Osteocyte (in vitro differentiated cells): ENCODE data around the gene CDA. TPM values are rescaled to one million over a fixed set of nuclear protein-coding genes. Genes with fewer than 3 reads are reported as not detected.

Experiments used
- DNase-seq: peaks from one replicate; pipeline ENCODE4 v3.0.0; 2021; ENCODE audit warnings: mixed read lengths; ENCODE audit not compliant: unreplicated experiment; ENCODE audit errors: extremely low spot score
- H3K27ac Mint-ChIP-seq: one replicate; pipeline ENCODE4 v1.8.0; 2021; ENCODE audit warnings: mild to moderate bottlenecking, mixed read lengths; ENCODE audit not compliant: unreplicated experiment
- H3K27me3 Mint-ChIP-seq: one replicate; pipeline ENCODE4 v1.8.0; 2021; ENCODE audit warnings: mixed read lengths; ENCODE audit not compliant: unreplicated experiment
- H3K36me3 Mint-ChIP-seq: one replicate; pipeline ENCODE4 v1.8.0; 2021; ENCODE audit warnings: mixed read lengths; ENCODE audit not compliant: unreplicated experiment
- H3K4me1 Mint-ChIP-seq: one replicate; pipeline ENCODE4 v1.8.0; 2021; ENCODE audit warnings: mixed read lengths; ENCODE audit not compliant: unreplicated experiment
- H3K4me3 Mint-ChIP-seq: one replicate; pipeline ENCODE4 v1.8.0; 2021; ENCODE audit warnings: mild to moderate bottlenecking, moderate library complexity, mixed read lengths; ENCODE audit not compliant: unreplicated experiment
- H3K9me3 Mint-ChIP-seq: one replicate; pipeline ENCODE4 v1.8.0; 2021; ENCODE audit warnings: mixed read lengths; ENCODE audit not compliant: unreplicated experiment
- total RNA-seq: library from RNA; stranded (reverse); gene quantifications from 2 replicates; pipeline ENCODE4 v1.2.1, GENCODE V29; 2021
- TF ChIP-seq, protein P1 (sequence below): fragments of 200-600 bp; sonication (generic); IDR thresholded peaks from 2 replicates; pipeline ENCODE4 v1.5.0; 2021; ENCODE audit warnings: antibody characterized with exemption, mild to moderate bottlenecking, moderate library complexity

CDA gene
- total RNA-seq, 1 donor from 2014 or later = not detected

DNA sequence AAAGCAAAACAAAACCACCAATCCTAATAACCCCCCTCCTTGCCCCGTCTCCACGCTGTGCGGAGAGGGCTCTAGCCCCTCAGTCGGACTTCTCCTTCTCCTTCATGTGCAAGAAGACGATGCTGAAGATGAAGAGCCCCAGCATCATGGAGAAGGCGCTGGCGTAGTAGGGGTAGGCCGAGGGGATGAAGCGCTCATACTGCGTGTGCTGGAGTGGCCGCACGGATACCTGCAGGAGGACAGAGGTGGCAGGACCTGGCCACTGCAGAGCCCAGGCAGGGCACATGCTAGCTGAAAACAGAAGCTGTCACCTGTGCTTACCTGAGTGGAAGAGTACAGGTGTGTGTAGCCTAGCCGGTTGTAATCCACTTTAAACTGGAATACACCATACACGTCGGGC is 63.4 kb downstream of the CDA start:
- Mint-ChIP-seq H3K27me3 (no peaks in the 10 kb centered on the region), H3K27ac (no peak overlapping the region), H3K4me1 (no peaks in the 10 kb centered on the region), H3K36me3 (peaks cover 67% of the 10 kb centered on the region), H3K4me3 (no peak overlapping the region), H3K9me3 (no peaks in the 10 kb centered on the region)
- no peak for DNase-seq
- TF ChIP-seq, protein P1, sequence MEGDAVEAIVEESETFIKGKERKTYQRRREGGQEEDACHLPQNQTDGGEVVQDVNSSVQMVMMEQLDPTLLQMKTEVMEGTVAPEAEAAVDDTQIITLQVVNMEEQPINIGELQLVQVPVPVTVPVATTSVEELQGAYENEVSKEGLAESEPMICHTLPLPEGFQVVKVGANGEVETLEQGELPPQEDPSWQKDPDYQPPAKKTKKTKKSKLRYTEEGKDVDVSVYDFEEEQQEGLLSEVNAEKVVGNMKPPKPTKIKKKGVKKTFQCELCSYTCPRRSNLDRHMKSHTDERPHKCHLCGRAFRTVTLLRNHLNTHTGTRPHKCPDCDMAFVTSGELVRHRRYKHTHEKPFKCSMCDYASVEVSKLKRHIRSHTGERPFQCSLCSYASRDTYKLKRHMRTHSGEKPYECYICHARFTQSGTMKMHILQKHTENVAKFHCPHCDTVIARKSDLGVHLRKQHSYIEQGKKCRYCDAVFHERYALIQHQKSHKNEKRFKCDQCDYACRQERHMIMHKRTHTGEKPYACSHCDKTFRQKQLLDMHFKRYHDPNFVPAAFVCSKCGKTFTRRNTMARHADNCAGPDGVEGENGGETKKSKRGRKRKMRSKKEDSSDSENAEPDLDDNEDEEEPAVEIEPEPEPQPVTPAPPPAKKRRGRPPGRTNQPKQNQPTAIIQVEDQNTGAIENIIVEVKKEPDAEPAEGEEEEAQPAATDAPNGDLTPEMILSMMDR = no peak

DNA sequence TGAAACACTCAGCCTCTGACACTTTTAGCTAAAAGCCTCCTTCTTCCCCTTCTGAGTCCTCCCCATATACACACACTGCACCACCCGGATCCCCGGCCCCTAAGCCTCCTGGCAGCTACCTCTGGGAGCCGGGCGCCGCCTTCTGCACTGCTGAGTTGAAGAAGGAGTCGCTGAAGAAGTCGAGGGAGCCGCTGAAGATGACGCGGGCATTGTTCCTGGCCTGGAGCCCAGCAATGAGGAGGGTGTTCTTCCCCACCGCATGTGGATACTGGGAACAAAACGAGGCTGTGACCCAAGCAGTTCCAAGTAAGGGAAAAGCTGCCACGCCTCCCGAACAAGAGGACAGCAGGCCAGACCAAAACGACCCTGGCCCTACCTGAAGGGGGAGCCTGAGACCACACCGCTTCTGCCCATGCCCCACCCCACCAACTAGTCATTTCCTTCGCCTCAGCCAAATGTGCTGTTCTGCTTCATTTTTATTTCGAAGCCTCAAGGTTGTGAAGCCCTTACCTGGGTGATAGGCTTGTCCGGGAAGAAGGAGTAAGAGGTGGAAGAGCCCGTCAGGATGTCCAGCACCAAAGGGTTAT is 65.3 kb downstream of the CDA start:
- no peak for DNase-seq
- Mint-ChIP-seq H3K36me3 (peaks cover 65% of the 10 kb centered on the region), H3K4me3 (no peak overlapping the region), H3K27me3 (no peaks in the 10 kb centered on the region), H3K9me3 (no peaks in the 10 kb centered on the region), H3K4me1 (peaks cover under 1% of the 10 kb centered on the region), H3K27ac (no peak overlapping the region)
- TF ChIP-seq, protein P1 = no peak

DNA sequence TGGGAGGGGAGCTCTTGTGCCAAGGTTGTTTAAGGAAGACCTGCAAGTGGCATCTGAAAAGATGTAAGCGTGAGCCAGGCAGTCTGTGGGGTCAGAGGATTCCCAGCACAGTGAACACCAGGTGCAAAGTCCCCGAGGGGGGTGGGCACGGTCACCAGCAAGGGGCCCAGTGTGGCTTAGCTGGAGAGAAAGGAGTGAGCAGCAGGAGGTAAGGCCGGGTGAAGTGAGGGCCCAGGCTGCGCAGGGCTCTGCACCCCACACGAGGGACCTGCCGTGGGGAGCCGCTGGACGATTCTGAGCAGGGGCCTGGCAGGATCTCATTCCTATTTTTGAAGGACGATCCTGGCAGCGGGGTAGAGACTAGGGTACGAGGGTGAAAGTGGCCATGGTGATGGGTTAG is 68.1 kb downstream of the CDA start:
- Mint-ChIP-seq H3K36me3 (peaks cover 52% of the 10 kb centered on the region), H3K27me3 (no peaks in the 10 kb centered on the region), H3K4me3 (no peak overlapping the region), H3K9me3 (no peaks in the 10 kb centered on the region), H3K4me1 (peaks cover 22% of the 10 kb centered on the region), H3K27ac (no peak overlapping the region)
- TF ChIP-seq, protein P1 = no peak
- DNase-seq = no peak

DNA sequence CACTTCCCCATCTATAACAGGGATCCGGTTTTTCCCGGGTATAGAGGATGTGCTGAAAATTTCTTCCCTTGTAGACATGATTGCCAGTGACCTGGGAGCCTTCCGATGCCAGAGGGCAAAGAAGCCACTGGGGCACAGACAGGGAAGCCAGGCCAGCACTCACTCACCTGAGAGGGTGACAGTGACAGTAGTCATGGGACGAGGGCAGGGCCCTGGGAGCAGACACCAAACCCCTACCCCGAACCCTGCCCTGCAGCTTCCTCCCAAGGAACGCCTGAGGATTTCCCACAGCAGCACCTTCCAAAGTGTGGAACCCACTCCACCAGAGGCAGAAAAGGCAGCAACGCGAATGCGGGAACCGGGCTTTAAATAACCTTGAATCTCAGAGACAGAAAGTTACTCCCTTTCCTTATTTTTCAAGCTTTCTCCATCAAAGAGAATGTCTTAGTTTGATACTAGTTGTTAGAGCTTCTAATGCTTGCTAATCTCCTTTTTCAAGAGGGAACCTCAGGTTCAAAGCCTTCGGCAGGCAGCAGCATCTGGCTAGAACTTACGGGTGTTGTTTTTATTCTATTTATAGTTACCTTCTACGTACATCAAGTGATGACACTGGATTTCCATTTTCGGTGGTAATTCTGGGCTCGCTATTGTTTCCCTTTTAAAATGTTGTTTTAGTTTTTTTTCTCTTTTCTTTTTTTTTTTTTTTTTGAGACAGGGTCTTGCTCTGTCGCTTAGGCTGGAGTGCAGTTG is 69.4 kb downstream of the CDA start:
- no peak for DNase-seq
- H3K9me3 Mint-ChIP-seq = no peaks in the 10 kb centered on the region
- TF ChIP-seq, protein P1 = no peak
- H3K27me3 Mint-ChIP-seq = no peaks in the 10 kb centered on the region
- no peak overlapping the region for H3K27ac Mint-ChIP-seq
- H3K4me1 Mint-ChIP-seq = peaks cover 29% of the 10 kb centered on the region
- no peak overlapping the region for H3K4me3 Mint-ChIP-seq
- H3K36me3 Mint-ChIP-seq = peaks cover 40% of the 10 kb centered on the region

DNA sequence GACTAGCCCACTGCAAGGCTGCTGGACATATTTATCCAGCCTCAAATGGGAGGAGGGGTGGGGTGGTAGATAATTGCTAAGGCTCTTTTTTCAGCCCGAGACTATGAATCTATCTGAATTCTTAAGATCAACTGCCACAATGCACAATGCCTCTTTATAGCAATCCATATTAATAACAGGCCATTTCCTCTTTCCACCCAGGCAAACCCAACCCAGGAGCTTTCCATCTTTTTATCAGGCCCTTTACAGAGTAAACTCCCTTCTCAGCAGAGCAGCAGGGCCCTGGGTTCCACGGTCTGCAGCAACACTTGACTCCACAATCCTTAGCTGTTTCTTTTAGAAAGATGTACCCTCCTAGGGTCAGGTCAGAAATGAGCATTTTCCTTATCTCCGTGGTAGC is 71.5 kb downstream of the CDA start:
- peak overlapping the region; percentile 91 for H3K27ac Mint-ChIP-seq
- no peak for DNase-seq
- no peaks in the 10 kb centered on the region for H3K9me3 Mint-ChIP-seq
- TF ChIP-seq, protein P1 = no peak
- no peaks in the 10 kb centered on the region for H3K27me3 Mint-ChIP-seq
- peak overlapping the region; percentile 99 for H3K4me3 Mint-ChIP-seq
- peaks cover 25% of the 10 kb centered on the region for H3K36me3 Mint-ChIP-seq
- peaks cover 29% of the 10 kb centered on the region for H3K4me1 Mint-ChIP-seq
